Small intestine (tissue), 7 donors: ENCODE results near the gene FHIT. TPM values are rescaled to one million over a fixed set of nuclear protein-coding genes. Genes with fewer than 3 reads are reported as not detected.
"Not testable (repeated sequence)": the region's sequence is repeated elsewhere in the genome, so short reads cannot be mapped to it uniquely, and the experiment has no call there.

ENCODE experiments used
- DNase-seq, 2 donors: peaks; one replicate each; pipeline versions ENCODE4 v3.0.0 to v3.0.0-alpha.2; 2013
- FAIRE-seq: peaks from 2 replicates; lab custom pipeline; 2012; peaks lifted over from hg19 to GRCh38; lab: Jason Lieb, UNC
- H3K27ac ChIP-seq, 3 donors: one replicate each; pipeline ENCODE4 v1.5.1; 2013; ENCODE audit warnings: low read length in 2 of 3, mild to moderate bottlenecking in 2 of 3, control low read depth in 1 of 3, inconsistent platforms in 1 of 3, low read depth in 1 of 3, moderate library complexity in 1 of 3
- H3K27me3 ChIP-seq, 3 donors: one replicate each; pipeline ENCODE4 v1.6.1; 2013; ENCODE audit warnings: low read length in 3 of 3, inconsistent platforms in 1 of 3; ENCODE audit not compliant: control insufficient read depth in 3 of 3, insufficient read depth in 3 of 3
- H3K36me3 ChIP-seq, 3 donors: one replicate each; pipeline ENCODE4 v1.6.1; 2013; ENCODE audit warnings: low read length in 3 of 3, inconsistent platforms in 1 of 3, low read depth in 1 of 3, mild to moderate bottlenecking in 1 of 3, moderate library complexity in 1 of 3; ENCODE audit not compliant: control insufficient read depth in 3 of 3, insufficient read depth in 2 of 3
- H3K4me1 ChIP-seq, 3 donors: one replicate each; pipeline ENCODE4 v1.6.1; 2013; ENCODE audit warnings: low read length in 2 of 3, inconsistent platforms in 1 of 3, low read depth in 1 of 3, mild to moderate bottlenecking in 1 of 3, moderate library complexity in 1 of 3; ENCODE audit not compliant: control insufficient read depth in 3 of 3, insufficient read depth in 2 of 3
- H3K4me3 ChIP-seq, 3 donors: one replicate each; pipeline ENCODE4 v1.5.1; 2013; ENCODE audit warnings: low read length in 3 of 3, control low read depth in 1 of 3, inconsistent platforms in 1 of 3, low read depth in 1 of 3, mild to moderate bottlenecking in 1 of 3, moderate library complexity in 1 of 3
- H3K9me3 ChIP-seq, 2 donors: one replicate each; pipeline ENCODE4 v1.6.1; 2013; ENCODE audit warnings: low read depth in 1 of 2, low read length in 1 of 2; ENCODE audit not compliant: control insufficient read depth in 2 of 2, insufficient read depth in 1 of 2
- WGBS, 3 donors: extraction: QIAGEN DNeasy Blood & Tissue Kit; methylation state at CpG; one replicate each; pipeline ENCODE4 v1.1.7; 2013; 5-methylcytosine and 5-hydroxymethylcytosine counted together
- polyA plus RNA-seq, 4 donors: library from polyadenylated mRNA; stranded (reverse) in 3 of 4; unstranded in 1 of 4; fragments of 200-250 nt in 3 of 4; fragments of 120-200 nt in 1 of 4; gene quantifications; one replicate each; pipeline versions ENCODE4 v1.2.1 to v1.2.3, GENCODE V29; 2013
- donor health status: healthy with polysubstance abuse.
- donor health status: control.
- donor health status: control.
- donor health status: Bipolar disorder and iron deficiency.
- donor health status: healthy.

FHIT gene
- polyA plus RNA-seq, 4 donors: 4.4 to 30.4 (median 7.0) TPM

DNA sequence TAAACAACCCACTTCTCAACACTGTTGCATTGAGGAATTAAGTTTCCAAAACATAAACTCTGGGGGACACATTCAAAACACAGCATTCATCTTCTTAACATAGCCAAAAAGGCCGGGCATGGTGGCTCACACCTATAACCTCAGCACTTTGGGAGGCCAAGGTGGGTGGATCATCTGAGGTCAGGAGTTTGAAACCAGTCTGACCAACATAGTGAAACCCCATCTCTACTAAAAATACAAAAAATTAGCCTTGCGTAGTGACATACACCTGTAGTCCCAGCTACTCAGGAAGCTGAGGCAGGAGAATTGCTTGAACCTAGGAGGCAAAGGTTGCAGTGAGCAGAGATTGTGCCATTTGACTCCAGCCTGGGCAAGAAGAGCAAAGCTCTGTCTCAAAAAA is 185.0 kb downstream of the FHIT start:
- not testable (repeated sequence) for H3K27ac ChIP-seq, H3K27me3 ChIP-seq, H3K36me3 ChIP-seq, H3K4me3 ChIP-seq, H3K4me1 ChIP-seq, H3K9me3 ChIP-seq, DNase-seq, FAIRE-seq
- WGBS, 3 donors: 93 to 95% (median 94%) methylated on average over 2 of the region's 2 CpGs

DNA sequence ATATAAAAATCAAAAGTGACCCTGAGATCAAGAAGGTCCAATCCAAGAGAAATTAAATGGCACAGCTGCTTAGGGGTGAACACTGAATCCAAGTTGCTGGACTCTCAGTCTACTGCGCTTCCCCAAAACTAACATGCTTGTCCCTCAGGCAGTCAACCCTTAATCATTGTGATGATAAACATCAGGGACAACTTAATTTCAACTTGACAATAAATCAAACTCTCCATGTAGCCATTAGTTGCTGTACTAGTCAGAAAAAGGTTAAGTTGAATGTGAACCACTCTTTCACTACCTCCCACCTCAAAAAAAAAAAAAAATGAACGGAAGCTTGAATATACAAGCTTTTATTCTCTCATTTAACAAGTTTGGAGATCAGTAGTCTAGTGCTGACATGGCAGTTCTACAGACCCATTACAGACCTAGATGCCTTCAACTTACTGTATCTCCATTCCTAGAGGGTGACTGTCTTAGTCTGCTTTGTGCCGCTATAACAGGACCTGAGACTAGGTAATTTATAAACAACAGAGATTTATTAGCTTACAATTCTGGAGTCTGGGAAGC is 185.7 kb downstream of the FHIT start:
- H3K27ac ChIP-seq: no peak overlapping the region
- no peaks in the 10 kb centered on the region for H3K27me3 ChIP-seq
- H3K9me3 ChIP-seq: no peaks in the 10 kb centered on the region
- WGBS, 3 donors: 56 to 82% (median 65%) methylated on average over 3 of the region's 3 CpGs
- H3K4me3 ChIP-seq: no peak overlapping the region
- FAIRE-seq (no peak), DNase-seq (no peak)
- H3K4me1 ChIP-seq: no peaks in the 10 kb centered on the region
- H3K36me3 ChIP-seq: no peaks in the 10 kb centered on the region

DNA sequence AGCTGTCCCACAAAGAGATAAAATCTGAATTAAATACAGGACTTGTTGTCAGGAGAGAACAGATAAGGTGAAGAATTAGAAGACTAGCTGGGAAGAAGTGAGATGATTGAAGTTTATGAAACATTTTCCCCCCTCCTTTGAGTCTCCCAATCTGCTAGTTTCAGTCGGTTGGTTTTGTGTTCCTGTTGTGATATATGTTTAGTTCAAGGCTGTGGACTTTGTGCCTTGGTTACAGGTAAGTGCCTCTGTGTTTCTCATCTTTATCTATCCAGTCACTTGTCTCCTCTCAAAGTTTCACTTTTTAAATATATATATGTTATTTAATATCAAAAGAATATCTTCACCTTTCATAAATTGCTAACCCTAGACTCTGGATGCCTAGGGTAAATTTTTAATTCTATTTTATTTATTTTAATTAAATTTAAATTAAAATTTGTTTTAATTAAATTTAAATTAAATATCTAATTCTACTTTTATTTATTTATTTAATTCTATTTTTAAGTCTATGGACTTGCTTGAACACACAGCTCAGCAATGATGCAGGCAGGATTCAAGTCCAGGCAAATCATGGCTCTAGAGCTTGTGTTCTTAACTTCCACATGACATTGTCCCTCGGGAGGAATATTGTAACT is 190.0 kb downstream of the FHIT start:
- no peaks in the 10 kb centered on the region for H3K4me1 ChIP-seq
- no peak for DNase-seq
- no peaks in the 10 kb centered on the region for H3K27me3 ChIP-seq
- H3K36me3 ChIP-seq: no peaks in the 10 kb centered on the region
- FAIRE-seq: no peak
- H3K4me3 ChIP-seq: no peak overlapping the region
- H3K9me3 ChIP-seq: no peaks in the 10 kb centered on the region
- WGBS, 3 donors: 65 to 73% (median 68%) methylated on average over 2 of the region's 2 CpGs
- H3K27ac ChIP-seq: no peak overlapping the region

DNA sequence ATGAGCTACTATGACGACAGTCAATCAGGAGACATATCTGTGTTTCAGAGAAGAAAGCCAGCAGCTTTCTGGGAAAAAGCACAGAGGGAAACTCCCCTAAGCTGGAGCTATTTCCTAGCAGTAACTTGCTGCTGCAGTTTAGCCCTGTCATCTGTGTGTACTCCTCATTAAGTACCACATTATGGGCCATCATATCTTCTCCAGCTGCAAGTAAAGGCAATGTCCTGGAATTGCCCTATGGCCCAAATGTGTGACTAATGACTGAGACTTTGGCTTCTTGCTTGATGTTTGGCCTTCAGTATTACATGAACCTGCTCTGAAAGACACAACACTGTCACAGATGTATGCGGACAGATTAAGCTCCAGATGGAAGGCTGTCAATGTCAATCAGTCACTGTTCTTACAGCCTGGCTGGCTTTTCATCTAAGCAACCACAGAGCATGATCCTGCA is 190.8 kb downstream of the FHIT start:
- DNase-seq: peak; percentile 40 to 70
- no peaks in the 10 kb centered on the region for H3K9me3 ChIP-seq
- no peak for FAIRE-seq
- no peaks in the 10 kb centered on the region for H3K27me3 ChIP-seq
- no peak overlapping the region for H3K27ac ChIP-seq
- no peak overlapping the region for H3K4me3 ChIP-seq
- no peaks in the 10 kb centered on the region for H3K4me1 ChIP-seq
- no peaks in the 10 kb centered on the region for H3K36me3 ChIP-seq
- WGBS, 3 donors: 57 to 75% (median 62%) methylated on average over 2 of the region's 2 CpGs

DNA sequence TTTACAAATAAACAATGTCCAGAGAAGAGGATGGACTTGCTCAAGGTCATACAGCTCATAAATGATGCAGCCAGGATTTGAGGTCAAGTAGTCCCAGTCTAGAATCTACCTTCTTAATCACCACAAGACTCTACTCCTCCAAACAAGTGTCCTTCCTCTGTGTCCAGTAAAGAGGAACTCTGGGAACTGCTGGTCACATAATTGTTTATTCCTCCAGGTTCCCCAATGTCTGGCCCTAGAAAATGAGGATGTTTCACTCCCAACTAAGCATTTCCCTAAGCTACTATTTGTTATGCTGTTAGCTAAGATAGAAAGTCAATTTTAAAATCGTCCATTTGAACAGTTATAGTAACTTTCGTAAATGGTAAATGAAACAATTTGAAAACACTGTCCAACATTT is 192.4 kb downstream of the FHIT start:
- Histone ChIP-seq H3K27ac (no peak overlapping the region), H3K9me3 (no peaks in the 10 kb centered on the region), H3K36me3 (no peaks in the 10 kb centered on the region), H3K4me3 (no peak overlapping the region), H3K27me3 (no peaks in the 10 kb centered on the region), H3K4me1 (peaks cover 0 to under 1% (median 0%) of the 10 kb centered on the region in 3 donors)
- DNase-seq (no peak), FAIRE-seq (no peak)
- WGBS, 3 donors: 91 to 93% (median 93%) methylated on average over 2 of the region's 2 CpGs

DNA sequence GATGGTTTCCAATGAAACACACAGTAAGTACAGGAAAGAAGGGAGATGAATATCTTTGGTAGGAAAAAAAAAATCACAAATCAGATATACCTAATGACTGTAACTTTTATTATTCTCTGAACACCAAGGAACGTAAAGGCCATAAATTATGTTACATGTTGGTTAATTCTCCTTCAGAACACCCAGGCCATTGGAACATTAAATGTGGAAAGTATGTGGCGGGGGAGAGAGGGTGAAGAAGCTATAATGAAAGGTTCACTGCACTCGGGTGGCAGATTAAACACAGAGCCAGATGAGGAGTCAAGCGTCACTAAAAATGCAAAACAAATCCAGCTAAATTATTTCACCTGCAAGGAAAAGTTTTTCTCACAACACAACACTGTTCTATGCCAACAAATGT is 193.8 kb downstream of the FHIT start:
- DNase-seq: no peak

DNA sequence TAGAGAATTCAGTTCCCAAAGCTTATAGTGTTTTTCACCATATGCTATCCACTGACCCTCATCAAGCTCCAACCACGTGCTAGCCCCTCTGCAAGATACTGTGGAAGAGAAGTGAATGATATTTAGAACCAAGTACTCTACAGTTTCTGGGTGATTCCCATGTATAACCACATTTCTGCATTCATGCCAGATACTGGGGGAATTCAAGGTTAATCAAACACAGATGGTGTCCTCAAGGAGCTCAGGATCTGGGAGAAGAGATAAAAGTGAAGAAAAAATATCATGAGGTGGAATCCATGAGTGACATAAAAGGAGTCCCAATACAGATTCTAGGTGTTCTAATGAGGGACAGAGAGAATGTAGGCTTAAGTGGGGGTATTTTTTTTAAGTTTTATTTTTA is 195.8 kb downstream of the FHIT start:
- Histone ChIP-seq H3K4me3 (no peak overlapping the region), H3K27me3 (no peaks in the 10 kb centered on the region), H3K36me3 (no peaks in the 10 kb centered on the region), H3K27ac (no peak overlapping the region), H3K4me1 (peaks cover 0 to 5% (median 0%) of the 10 kb centered on the region in 3 donors), H3K9me3 (no peaks in the 10 kb centered on the region)
- DNase-seq (no peak), FAIRE-seq (no peak)
- 85 to 86% (median 85%) methylated on average over 1 of the region's 1 CpG for whole genome bisulfite sequencing, 3 donors

More for the DNA sequence above, 193.8 kb downstream of the FHIT start:
- Histone ChIP-seq H3K9me3 (no peaks in the 10 kb centered on the region), H3K4me3 (no peak overlapping the region), H3K27me3 (no peaks in the 10 kb centered on the region), H3K27ac (no peak overlapping the region), H3K4me1 (peaks cover 0 to 5% (median 0%) of the 10 kb centered on the region in 3 donors), H3K36me3 (no peaks in the 10 kb centered on the region)
- 41 to 67% (median 62%) methylated on average over 4 of the region's 4 CpGs for WGBS, 3 donors
- FAIRE-seq: no peak

DNA sequence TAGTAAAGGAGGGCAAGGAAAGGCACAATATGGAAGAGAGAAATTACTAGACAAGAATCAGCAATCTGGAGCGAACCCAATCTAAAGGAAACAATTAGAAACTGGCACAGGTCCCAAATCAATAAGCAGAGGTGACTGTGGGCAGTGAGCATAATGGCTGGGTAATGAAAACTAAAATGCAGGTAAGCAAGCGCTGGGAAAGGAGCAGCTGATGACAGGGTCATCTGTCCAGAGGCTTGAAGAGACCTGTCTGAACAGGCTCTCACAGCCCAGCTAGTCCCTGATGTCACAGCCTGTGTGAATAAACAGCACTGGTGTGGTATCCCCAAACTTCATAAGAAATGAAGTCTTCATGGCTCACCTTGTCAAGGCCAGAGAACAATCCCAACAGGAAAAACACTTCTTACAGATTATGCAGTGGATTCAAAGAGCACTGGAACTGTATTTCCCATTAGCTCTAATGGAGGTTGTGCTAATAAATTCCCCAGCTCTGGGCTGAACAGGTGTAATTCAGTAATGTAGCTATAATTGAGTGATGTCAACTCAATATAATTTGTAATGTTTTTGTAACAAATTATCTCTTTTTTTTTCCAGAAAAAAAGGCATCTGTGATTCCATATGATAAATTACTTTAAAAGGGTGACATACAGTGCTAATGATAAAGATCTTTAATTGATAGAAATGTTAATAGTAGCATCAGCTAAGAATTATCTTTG is 197.3 kb downstream of the FHIT start:
- FAIRE-seq (no peak), DNase-seq (peak; percentile 6 to 39)
- no peak overlapping the region for H3K4me3 ChIP-seq
- H3K36me3 ChIP-seq: no peaks in the 10 kb centered on the region
- peaks cover 0 to 5% (median 0%) of the 10 kb centered on the region in 3 donors for H3K4me1 ChIP-seq
- H3K27ac ChIP-seq: no peak overlapping the region
- H3K27me3 ChIP-seq: no peaks in the 10 kb centered on the region
- WGBS, 3 donors: 19 to 73% (median 39%) methylated on average over 2 of the region's 2 CpGs
- H3K9me3 ChIP-seq: no peaks in the 10 kb centered on the region
